Activated CD4-positive, alpha-beta T cell treated with anti-CD3 and anti-CD28 coated beads, Interleukin-2, amount 50 U/mL, for 24 hours (primary cell): Measurements from ENCODE around the gene ABLIM1.

ENCODE experiments used
- DNase-seq, 2 donors: peaks; one replicate each; pipeline ENCODE4 v3.0.0-alpha.2; 2020; ENCODE audit warnings: low read depth in 1 of 2, low spot score in 1 of 2

Gene ABLIM1

GRCh38 chr10:114427124-114427852 lies 230.8 kb downstream of the ABLIM1 start:
- DNase-seq, result no peak

- no peak for DNase-seq
Observed at GRCh38 chr10:114426476-114426875, 231.6 kb downstream of the ABLIM1 start.

DNA sequence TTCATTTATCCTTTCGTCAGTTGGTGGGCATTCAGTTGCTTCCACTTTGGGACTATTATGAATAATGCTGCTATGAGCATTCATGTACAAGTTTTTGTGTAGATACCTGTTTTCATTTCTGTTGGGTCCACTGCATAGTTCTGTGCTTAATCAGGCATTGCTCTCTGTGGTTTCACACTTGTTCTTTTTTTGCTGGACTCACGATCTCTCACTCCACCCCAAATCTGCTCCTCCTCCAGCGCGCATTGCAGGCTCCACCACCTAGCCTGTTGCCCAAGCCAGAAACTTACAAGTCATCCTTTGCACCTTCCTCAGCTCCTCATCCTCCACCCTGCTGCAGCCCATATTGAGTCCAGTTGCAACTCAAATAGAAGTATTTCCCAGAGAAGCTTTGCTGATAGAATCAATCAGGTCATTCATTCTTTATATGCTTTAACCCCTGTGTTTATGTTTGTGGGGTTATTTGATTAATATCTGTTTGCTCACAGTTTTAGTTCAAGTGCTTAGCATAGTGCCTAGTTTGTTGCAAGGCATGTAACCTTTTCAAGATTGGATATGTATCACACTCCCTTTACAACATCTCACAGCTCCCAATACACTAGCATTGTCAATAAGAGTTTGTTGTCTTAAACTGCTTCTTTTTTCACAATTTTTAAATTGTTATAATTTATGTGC lies 237.1 kb downstream of the ABLIM1 start:
- DNase-seq, result no peak

DNA sequence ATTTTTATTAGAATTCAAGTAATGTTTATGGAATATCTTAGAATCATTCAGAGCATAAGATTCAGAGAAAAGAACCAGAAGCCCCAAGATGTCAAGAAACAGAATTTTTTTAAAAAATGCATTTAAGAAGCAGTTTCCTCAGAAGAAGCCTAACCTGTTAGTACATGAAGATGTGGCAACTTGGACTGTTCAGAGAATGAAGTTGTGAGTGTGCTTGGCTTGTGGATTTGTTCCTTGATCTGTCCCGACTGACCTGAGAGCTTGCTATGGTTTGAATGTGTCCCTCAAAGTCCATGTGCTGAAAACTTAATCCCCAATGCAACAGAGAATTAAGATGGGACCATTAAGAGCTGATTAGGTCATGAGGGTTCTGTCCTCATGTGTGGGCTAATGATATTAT lies 240.0 kb downstream of the ABLIM1 start:
- no peak for DNase-seq

DNA sequence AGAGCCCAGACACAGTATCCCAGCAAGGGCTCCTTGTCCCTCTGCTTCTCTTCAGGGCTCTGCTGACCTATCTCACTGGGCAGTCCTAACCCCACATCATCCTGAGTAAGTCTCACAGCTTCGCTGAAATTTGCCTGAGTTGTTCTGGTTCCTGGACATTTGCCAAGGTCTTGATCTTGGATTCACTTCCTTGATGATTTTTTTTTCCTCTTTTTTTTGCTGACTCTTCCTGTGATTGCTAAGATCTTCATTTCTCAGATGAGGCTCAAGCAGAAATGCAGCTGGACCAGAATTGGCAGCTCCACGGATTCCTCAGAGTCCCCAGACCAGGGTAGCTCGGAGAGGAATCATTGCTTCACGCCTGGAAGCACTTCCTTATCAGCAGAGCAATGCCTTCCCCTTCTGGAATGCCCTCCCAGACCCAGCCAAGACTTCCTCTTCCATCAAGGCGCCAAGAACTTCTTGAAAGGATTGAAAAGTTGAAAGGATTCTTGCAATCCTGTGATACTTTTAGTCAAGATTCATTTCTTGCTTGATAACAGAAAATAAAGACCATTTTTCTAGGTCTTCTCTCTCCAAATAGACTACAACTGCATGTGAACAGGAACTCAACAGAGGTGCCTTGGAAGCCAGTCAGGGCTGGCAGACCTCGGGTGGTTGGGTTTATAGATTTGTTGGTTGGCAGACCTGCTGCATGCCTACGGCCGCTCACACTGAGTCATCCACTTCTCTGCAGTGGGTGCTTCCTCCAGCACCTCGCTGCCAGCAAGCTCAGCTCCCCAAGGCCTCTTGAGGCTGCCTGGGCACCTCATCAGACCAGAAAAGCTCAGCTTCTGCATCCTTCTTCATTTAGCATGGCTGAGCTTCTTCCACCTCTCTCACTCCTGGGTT lies 244.9 kb downstream of the ABLIM1 start:
- no peak for DNase-seq

GRCh38 chr10:114408968-114409444 lies 249.1 kb downstream of the ABLIM1 start:
- no peak for DNase-seq

DNA sequence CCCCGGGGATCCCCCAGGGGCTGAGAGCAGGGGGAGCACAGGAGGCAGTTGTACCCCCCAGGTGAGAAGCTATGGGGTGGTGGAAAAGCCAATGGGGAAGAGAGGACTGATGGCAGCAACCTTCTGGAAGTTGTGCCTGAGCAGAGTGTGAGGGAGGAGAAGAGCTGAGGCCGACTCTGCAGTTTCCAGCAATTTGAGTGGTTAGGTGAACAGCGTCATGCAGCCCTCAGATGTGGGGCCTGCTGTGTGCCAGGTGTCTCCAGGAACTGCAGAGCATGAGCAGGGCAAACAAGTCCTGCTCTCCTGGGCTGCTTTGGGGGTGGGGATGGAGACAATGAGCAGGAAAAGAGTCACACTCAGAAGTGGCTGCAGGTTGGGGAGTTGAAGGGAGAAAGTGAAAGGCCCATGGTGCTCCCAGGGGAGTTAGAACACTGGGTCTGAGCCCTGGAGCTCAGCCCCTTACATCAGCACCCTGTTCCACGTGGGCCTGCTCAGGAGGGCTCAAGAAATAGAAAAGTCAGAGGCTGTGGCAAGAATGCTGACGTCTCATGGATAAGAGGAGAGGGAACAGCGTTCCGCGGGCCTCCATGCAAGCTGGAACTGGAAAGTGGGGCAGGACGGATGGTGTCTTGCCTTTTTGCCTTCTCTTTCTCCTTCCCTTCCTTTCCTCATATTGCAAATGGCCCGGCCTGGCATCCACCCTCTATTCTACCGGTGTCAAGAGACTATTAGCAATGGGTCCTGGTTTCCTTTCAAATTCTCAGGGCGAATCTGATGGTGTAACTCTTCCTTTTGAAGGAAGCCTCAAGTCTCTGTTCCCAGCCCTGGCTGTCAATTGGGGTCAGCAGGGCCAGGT lies 249.7 kb downstream of the ABLIM1 start:
- no peak for DNase-seq

GRCh38 chr10:114406455-114406854 lies 251.6 kb downstream of the ABLIM1 start:
- no peak for DNase-seq

- no peak for DNase-seq
Observed at GRCh38 chr10:114405011-114405350, 253.1 kb downstream of the ABLIM1 start.

- DNase-seq, result no peak
Observed at GRCh38 chr10:114404171-114405010, 253.7 kb downstream of the ABLIM1 start, which contains the start of gene AFAP1L2. AFAP1L2 (minus strand) TSS chr10:114404502; CDS start chr10:114404455, 47 bp downstream.

GRCh38 chr10:114403541-114404161 lies 254.4 kb downstream of the ABLIM1 start:
- DNase-seq, result no peak

DNA sequence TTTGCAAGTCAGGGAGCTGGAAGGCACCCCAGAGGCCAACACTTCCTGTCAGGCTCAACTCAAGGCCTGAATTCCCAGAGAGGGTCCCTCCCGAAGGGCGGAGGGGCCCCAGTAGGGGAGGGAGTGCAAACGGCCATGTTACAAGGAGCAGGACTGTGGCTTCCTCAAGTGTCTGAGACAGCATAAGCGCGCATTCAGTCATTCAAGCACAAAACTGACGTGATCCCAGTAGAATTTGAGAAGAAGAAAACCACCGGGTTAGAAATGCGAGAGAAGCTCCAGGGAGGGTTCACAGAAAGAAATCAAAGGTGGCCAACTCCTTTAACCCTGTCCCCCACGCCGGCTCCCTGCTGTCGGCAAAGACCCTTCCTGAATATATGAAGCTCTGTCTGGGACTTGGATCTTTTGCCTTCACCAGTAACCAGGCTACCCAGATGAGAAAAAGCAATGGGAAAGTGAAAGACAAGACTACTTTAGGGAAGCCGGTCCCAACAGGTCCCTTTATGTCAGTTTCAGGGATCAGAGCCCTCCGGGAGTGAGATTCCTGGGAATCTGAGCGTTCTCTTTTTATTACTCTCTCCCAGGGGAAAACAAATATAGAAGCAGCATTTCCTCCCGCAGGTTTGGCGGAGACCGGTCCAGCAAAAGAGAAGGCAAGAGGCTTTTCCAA lies 255.1 kb downstream of the ABLIM1 start:
- no peak for DNase-seq

- DNase-seq, result no peak
Observed at GRCh38 chr10:114402233-114402632, 255.8 kb downstream of the ABLIM1 start.

- no peak for DNase-seq
Observed at GRCh38 chr10:114401195-114401791, 256.8 kb downstream of the ABLIM1 start.

GRCh38 chr10:114400091-114400490 lies 258.0 kb downstream of the ABLIM1 start:
- DNase-seq, result no peak

DNA sequence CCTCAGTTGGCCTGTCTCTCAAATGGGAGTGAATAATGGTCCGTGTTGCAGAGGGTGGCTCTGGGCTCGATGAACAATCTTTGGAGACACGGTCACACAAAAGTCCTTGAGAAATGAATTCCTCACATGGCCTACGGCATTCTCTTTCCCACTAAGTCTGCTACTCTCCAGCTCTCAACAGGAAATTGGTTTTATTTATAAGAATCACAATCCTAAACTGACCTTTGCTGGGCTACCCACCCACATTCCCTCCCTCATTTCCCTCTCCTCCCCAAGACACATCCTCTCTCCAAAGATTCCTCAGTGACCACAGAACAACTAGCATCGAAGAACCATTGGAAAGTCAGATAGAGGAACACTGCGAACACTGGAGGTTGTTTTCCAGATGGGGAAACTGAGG lies 258.5 kb downstream of the ABLIM1 start:
- no peak for DNase-seq

- no peak for DNase-seq
Observed at GRCh38 chr10:114398587-114399331, 259.3 kb downstream of the ABLIM1 start.

DNA sequence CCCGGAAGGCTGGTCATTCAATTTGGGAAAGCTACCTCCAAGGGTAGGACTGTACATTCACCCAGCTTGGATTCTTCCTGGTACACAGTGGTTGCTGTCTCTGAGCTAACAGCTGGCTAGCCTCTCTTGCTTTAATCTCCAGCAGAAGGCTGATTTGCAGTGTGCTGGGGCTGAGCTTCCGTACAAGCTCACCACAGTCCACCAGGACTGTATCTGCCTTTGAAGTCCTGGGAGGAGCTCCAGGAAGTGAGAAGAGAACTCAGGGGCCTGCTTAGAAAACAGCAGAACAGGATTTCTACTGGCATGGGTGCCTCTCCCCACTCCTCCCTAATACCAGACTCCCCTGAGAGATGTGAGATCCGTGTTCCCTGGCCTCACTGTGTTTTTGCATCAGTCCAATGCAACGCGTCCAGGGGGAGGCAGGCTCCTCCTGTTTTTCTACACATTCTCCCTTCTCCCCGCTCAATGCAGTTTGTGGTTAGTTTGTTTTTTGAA lies 260.4 kb downstream of the ABLIM1 start:
- no peak for DNase-seq
